HG03095 (cell line): ENCODE data around the gene RAD1.
"Not testable (repeated sequence)": the region's sequence is repeated elsewhere in the genome, so short reads cannot be mapped to it uniquely, and the experiment has no call there.

ENCODE experiments used
- ATAC-seq: cut with Tn5 transposase; IDR thresholded peaks from one replicate; pipeline ENCODE4 v1.9.1; 2021; ENCODE audit warnings: moderate library complexity; ENCODE audit not compliant: unreplicated experiment

Gene RAD1, protein sequence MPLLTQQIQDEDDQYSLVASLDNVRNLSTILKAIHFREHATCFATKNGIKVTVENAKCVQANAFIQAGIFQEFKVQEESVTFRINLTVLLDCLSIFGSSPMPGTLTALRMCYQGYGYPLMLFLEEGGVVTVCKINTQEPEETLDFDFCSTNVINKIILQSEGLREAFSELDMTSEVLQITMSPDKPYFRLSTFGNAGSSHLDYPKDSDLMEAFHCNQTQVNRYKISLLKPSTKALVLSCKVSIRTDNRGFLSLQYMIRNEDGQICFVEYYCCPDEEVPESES

DNA sequence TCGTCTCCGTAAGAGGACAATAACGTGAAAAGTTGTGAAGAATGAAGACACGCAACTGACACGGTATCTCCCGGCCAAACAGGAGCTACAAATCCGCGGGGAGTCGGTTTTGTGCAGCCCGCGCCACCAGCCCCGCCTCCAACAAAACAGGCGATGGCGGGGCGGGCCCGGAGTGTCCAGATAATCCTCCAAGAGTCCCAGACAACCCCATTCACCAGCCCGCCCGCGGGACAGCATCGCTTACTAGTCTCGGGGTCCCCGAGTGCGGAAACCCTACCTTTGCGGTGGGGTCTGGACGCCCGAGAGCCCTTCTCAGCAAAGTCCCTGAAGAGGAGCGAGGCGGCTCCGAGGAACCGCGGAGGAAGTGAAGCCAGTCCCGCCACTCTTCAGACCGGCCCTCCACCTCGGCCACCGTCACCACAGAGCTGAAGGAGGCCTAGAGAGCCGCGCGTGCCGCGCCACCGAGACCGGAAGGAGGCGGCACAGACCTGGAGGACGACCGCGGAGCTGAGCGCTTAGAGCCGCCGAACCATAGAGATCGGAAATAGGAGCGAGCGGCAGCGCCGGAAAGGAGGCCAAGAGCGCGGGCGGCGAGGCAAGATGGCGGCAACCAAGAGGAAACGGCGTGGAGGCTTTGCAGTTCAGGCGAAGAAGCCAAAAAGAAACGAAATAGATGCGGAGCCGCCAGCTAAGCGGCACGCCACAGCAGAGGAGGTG is at the start of gene RAD1, which contains the start of gene BRIX1:
Gene RAD1 (minus strand): TSS at position 366 of the 717 bp plus-strand sequence. CDS start 612 bp downstream, outside the sequence.
Gene BRIX1 (plus strand): TSS at position 573 of the 717 bp plus-strand sequence. CDS start 28 bp downstream, at position 601.
- ATAC-seq = peak; percentile 98

DNA sequence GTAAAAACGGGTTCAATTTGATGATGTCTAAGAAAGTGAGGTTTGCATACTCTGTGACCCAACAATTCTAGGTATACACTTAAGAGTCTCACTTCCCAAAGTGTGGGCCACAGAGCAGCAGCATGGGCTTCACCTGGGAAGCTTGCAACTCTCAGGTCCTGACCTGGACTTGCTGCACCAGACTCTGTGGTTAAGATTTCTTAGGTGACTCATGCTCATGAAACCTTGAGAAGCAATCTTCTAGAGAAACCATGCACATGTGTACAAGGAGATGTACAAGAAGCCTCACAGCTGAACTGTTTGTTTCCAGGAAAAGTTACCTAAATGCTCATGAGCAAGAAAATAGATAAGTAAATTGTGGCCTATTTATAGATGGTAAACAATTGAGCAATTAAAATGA is 44.0 kb upstream of the RAD1 start:
- ATAC-seq = peak; percentile 96

DNA sequence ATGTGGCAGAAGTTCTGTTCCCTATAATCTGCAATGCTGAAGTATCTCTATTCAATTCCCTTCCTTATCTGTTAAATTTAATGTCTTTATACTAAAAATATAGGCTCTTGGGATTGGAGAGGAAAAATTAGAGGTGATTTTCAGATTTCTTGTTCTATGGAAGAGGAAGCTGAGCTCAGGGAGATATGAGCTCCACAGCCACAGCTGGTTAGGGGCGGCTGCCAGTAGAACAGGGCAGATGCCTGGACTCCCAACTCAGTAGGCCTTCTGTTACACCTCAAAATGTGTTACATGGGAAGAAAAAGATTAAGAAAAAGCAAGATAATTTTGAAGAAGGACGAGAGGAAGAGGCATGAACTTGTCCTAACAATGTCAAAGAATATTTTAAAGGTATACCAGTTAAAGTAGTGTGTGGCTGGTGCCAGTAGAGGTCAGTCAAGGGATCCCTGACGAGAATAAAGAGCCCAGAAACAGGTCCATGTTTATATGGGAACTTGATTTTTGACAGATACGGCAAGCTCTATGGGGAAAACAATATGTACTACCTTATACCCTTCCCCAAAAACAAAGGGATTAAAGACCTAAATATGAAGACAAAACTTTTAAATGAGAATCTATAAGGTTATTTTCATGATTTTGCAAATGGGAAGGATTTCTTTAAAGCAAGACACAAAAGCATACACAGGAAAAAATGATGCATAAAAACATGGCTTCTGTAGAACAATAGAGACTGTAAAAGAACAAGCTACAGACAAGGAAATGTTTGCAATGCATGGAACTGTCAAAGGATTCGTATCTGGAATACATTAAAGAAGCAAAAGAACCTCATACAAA is 42.8 kb upstream of the RAD1 start:
- ATAC-seq = no peak

DNA sequence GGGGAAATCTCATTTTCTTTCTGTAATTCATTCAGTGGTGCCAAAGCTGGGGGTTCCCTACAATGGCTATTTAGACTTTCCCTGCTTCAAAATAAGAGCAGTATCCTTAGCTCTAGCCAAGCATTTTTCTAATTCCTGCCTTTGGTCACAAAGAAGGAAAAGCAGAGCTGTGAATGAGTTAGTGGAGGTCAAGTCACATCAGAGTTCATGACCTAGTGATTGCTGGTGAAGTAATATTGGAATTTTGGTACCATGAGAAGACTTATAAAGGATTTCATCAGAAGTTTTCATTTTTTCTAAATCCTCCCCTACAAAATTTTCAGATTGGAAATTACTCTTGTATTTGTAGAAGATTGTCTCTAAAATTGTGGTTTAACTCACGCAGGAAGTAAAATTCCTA is 42.0 kb upstream of the RAD1 start:
- ATAC-seq = no peak

DNA sequence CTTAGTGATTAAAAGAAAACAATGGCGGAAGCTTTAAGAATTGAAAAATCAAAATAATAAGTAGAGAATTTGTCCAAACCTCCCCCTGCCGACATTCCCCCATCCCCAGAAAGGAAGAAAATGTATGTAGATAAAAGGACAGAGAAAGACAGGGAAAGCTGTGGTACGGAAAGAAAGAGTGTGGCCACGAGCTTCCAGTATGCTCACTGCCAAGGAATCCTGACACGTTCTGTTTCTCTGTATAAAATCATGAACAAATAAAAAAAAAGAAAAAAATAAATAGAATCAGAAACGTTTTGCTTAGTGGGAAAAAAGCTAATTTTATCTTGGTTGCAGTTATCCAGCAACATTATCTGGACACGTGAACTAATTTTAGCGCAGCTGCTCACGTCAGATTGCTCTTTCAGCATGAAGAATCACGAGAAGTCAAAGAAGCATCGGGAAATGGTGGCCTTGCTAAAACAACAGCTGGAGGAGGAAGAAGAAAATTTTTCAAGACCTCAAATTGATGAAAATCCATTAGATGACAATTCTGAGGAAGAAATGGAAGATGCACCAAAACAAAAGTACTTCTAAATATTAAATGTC is 29.2 kb upstream of the RAD1 start:
- ATAC-seq = no peak

DNA sequence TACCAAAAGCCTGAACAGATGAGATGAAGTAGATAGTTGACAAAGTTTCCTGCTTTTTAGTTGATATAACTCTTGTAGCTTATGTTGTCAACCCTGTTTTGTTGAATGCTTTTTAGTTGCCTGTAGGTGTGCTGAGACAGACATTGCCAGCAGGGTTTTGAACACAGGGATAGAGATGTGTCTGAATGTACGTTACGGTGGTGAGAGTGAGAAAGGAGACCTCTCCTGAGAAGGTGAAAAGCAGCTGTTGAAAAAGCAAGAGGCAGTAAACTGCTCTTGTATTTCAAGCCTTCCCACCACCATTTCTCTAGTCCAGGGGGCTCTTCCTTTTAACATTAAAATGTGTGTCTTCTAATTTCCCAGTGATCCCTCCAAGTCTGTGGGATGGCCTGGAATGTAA is 28.7 kb upstream of the RAD1 start:
- no peak for ATAC-seq

DNA sequence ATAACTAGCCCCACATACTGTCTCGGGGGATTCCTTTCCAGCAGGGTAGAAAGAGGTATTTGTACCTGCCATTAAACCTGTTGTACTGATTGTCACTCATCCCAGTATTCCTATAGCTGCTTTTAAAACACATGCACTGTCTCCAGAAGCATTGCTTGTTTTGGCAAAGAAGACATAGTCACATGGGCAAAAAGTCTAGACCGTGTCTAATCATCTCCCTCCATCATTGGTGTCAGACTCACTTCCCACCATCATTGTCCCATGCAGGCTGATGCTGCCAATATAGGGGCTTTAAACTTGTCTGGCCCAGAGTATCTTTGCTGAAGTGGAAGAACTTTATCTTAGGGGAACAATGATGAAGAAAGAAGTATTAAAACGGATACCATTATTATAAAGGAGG is 26.6 kb upstream of the RAD1 start:
- no peak for ATAC-seq

DNA sequence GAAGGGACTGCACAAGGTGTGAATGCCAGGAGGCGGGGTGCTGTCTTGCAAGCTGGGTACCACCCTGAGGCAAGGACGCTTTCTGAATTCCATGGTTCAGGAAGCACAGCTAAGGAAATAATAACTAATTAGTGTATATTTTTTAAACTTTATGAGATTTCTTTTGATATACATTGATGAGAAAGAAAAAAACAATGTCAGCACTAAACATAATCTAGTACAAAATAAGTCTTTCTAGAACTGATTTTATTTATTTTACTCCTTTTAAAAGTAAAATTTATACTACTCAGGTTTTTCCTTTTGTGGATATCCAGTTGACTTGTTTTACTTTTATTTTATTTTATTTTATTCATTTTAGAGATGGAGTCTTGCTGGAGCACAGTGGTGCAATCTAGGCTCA is 17.6 kb upstream of the RAD1 start:
- no peak for ATAC-seq

DNA sequence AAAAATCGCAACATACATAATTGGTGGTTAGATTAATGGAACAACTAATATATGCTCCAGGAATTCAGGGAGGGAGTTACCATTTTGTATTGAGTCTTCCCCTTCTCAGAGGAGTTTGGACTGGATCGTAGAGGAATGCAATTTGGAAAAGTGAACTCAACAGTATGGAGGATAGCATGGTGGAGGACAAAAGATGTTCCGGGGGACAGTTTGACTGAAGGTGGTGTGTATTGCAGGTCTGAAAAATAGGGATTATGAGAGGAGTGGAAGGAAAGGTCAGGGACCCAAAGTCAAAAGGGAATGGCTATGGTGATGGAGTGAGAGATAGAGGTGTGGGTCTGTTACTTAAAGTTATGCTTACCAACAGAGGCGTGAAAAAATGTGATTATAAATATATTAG is 15.6 kb upstream of the RAD1 start:
- ATAC-seq = no peak

DNA sequence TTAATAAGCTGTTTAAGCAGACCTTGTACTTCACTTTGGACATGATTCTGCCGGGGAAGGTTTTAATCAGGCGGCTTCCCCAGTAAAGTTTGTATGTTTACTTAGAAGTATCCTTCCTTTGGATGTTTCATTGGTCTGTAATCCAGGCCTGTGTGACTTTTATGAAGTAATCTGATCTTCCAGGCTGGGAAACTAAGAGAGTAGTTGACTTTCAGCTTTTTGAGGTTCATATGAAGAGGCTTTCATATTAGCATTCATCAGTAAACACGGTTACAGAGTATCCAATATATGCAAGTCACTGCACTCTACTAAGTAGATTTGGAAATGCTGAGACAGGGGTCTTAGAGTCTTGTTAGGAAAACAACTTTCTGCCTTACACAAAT is 15.1 kb upstream of the RAD1 start:
- no peak for ATAC-seq

DNA sequence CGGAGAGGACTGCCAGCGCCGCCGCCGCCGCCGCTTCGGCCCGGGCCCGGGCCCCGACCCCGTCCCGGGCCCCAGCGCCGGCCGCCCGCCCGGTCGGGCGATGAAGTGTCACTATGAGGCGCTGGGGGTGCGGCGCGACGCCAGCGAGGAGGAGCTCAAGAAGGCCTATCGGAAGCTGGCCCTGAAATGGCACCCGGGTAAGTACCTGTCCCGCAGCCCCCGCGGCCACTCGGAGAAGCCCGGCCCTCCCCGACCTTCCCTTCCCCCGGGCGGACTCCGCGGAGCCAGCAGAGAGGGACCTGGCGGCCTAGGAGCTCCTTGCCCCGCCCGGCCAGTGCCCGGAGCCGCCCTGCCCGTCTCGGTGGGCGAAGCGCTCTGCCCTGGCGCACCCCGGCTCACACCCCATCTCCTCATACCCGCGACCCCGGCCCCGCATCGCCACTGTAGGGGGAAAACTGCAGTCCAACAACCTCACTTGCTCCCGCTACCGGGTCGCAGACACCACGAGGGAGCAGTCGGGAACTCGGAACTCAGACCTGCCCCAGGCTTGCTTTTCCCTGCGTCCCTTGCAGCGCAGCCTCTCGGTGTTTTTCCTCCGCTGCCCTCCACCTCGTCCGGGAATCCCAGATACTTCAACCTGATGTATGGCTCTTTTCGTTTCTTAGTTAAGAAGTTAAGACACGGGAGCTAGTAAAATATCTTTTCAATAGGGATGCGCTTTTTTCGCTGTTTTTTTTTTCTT is 14.6 kb upstream of the RAD1 start:
- ATAC-seq = peak; percentile 67

DNA sequence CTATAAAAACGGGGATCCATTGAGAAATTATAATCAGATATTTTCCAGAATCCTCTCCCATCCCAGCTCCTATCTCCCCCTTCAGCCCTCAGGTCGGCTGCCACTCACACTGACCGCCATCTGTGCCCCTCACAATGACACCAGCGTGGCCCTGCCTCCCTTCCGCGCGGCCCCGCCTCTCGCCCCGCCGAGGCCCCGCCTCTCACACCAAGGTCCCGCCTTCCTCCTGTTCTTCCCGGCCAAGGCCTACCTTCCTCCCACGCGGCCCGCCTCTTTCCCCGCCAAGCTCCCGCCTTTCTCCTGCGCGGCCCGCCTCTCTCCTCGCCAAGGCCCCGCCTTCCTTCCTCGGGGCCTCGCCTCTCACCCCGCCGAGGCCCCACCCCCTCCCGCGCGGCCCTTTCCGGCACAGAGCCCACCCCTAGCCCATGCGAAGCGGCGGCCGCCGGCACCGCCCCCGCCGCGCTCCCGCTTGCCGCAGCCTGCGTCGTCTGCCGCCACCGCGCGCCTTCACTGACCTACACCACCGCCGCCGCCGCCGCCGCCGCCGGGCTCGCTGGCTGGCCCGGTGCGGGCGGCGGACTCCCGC is 13.9 kb upstream of the RAD1 start, which contains the start of gene DNAJC21:
Gene DNAJC21 (plus strand): TSS at position 426 of the 586 bp plus-strand sequence. CDS start 261 bp downstream, outside the sequence.
- peak; percentile 84 for ATAC-seq

DNA sequence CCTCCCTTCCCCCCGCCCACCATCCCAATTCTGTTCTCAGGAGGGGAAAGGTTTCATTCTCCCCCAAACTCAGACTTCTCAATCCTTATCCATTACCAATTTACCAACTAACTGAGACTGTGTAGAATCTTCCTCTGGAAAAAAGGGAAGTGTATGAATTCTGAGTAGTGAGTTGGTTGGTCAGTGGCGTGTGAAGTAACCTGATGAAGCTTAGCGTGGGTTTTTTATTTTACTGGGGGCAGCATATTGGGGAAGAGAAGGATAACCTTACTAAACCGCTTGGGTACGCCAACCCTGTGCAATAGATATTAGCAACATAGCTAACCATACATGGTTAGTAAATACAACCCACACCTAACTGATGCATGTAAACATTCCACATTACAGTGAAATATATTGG is 13.0 kb upstream of the RAD1 start:
- no peak for ATAC-seq

DNA sequence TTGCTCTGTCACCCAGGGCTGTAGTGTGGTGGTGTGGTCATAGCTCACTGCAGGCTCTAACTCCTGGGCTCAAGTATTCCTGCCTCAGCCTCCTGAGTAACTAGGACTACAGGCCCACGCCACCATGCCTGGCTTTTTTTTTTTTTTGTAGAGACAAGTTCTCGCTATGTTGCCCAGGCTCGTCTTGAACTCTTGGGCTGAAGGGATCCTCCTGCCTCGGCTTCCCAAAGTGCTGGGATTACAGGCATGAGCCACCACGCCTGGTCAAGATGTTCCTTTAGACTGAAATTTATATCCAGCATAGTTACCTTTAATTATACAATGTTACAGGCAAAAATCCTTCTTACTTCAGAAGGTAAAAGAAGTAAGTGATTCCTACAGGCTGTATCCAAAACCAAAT is 12.5 kb upstream of the RAD1 start:
- no peak for ATAC-seq

DNA sequence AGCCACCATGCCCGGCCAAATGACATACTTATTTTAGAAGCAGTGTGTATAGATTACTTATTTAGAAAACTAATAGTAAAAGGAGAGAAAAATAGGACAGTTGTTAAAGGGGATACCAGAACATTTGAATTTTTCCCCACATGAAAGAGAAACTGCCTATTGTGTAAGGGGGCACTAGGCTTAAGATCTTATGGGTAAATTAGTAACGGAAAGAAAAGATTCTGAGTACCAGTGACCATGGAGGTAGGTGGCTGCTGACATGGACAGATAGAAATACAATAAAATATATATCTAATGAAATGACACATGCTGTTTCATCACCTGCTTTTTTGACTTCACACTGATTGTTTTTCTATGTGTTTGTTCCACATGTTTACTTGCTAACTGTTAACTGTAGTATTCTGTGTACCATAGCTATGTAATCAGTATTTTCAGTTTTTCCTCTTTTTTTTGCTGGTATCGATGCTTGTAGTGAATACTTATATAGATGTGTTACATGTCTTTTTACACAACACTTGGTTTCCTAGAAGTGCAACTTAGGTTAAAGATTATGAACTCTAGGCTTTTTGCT is 11.1 kb upstream of the RAD1 start:
- ATAC-seq = no peak

DNA sequence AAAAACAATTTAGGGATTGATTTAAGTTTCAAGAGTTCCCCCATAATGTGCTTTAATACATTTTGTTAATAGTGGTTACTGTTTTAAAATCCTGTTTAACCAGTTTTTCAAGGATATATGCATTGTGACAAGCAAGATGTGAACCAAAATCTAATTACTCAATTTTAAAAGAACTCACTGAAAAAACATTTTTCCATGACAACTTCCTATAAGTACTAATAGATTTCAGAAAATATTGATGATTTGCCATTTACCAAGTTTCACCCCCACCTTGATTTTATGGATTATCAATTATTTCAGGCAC is 9.1 kb upstream of the RAD1 start:
- ATAC-seq = no peak

DNA sequence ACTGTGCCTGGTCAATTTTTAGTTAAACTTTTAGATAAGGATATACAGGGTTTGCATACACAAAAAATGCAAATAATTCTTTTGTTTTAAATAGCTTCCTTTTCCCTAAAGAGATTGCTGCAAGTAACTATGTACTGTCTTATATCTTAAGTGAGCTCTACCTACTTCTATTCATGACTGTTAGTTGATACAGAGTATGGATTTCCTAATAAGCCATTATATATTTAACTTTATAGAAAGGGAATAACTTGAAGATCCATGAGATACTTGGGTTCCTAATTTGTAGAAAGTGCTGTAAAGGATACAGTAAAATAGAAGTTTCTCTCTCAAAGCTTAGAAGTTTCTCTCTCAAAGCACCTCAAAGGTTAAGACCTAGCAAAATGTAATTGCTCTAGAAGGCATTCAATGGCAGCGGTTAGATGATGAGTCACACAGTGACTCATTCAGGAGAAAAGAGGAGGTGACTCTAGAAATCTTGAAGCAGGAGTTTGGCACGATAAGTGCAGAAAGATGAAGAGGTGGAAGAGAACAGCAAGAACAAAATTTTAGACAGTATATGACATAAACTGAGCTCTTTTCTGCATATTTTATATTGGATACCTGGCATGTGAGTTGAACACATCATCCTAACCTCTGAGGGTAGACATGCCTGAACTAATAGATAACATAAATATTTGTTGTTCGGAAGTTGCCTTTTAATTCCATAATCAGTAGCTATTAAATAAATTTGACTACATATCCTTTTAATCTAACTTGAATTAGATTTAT is 8.6 kb upstream of the RAD1 start:
- peak; percentile 62 for ATAC-seq

DNA sequence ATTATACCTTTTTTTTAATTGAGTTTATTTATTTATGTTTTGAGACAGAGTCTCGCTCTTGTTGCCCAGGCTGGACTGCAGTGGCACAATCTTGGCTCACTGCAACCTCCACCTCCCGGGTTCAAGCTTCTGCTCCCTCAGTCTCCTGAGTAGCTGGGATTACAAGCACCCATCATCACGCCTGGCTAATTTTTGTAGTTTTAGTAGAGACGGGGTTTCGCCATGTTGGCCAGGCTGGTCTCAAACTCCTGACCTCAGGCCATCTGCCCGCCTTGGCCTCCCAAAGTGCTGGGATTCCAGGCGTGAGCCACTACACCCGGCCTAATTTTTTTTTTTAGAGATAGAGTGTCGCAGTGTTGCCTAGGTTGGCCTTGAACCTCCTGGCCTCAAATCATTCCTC is 8.0 kb upstream of the RAD1 start:
- not testable (repeated sequence) for ATAC-seq

DNA sequence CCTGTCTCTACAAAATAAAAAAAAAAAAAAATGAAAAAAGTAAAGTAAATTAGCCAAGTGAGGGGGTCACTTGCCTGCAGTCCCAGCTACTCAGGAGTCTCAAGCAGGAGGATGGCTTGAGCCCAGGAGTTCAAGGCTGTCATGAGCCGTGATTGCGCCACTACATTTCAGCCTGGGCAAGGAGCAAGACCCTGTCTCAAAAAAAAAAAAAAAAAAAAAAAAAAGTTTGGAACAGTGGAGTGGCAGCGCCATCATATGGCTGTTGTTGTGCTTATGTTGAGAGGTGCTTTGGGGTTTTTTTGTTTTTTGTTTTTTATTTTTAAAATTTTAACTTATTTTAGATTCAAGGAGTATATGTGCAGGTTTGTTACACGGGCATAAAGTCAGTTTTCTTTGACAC is 3.8 kb upstream of the RAD1 start:
- no peak for ATAC-seq
